Measurements from ENCODE around the gene SP110. TPM values are rescaled to one million over a fixed set of nuclear protein-coding genes. Genes with fewer than 3 reads are reported as not detected.

The SP110 gene
- total and polyA plus RNA-seq, 2 of the 4 experiments (the other 2 are of a cell fraction) = 9.3 to 10.2 TPM

- no peak overlapping the region for H2BK15ac ChIP-seq (ENCODE audit: low read depth, low read length)
- in situ Hi-C loops (cut with MboI; ENCODE audit: low sequenced_read_pairs) = no loop called here
- no peak overlapping the region for H2AK9ac ChIP-seq (replicated peaks; ENCODE audit: low read depth, low read length, poor library complexity)
- H2BK20ac ChIP-seq (ENCODE audit: low read depth, low read length) = no peak overlapping the region
- WGBS, 2 experiments (ENCODE audit: extremely low coverage in 2 of 2, insufficient read length in 1 of 2) = no CpG with 5 or more reads among the region's 4 CpGs
- no peak overlapping the region for H3K9ac ChIP-seq (ENCODE audit: low read depth, low read length)
- TF ChIP-seq MAFK (IDR thresholded peaks at IDR 0.05; ENCODE audit: low read depth, low read length) (no peak), CEBPB (IDR thresholded peaks at IDR 0.05; ENCODE audit: low read depth, low read length) (no peak), BHLHE40 (IDR thresholded peaks at IDR 0.05; ENCODE audit: low read depth, low read length) (no peak)
- H3K18ac ChIP-seq (ENCODE audit: low read depth, low read length) = no peak overlapping the region
- intact Hi-C loops (cut with micrococcal nuclease) = no loop called here
- no peak overlapping the region for H3K4me2 ChIP-seq (ENCODE audit: low read depth, low read length)
- no peak for DNase-seq
- H4K8ac ChIP-seq (ENCODE audit: low read depth in 2 of 2, low read length in 2 of 2) = no peak overlapping the region
- H3K23ac ChIP-seq (ENCODE audit: low read depth, low read length) = no peak overlapping the region
- H3K9me3 ChIP-seq (ENCODE audit: control insufficient read depth, insufficient read depth, low read length) = no peaks in the 10 kb centered on the region
- H3K14ac ChIP-seq (replicated peaks; ENCODE audit: low read depth, low read length) = no peak overlapping the region
- H2BK5ac ChIP-seq (ENCODE audit: low read depth, low read length, poor library complexity, severe bottlenecking) = no peak overlapping the region
- H3K4me3 ChIP-seq (ENCODE audit: insufficient read depth, low read depth, low read length) = no peak overlapping the region
- H3K4ac ChIP-seq (ENCODE audit: low read depth, low read length) = no peak overlapping the region
- BruUV-seq (replicated peaks) = no TSS peak
- no peaks in the 10 kb centered on the region for H3K4me1 ChIP-seq (ENCODE audit: control insufficient read depth, insufficient read depth, low read length)
- H3K36me3 ChIP-seq (ENCODE audit: control insufficient read depth, insufficient read depth, low read length) = no peaks in the 10 kb centered on the region
- no peak overlapping the region for H3K27ac ChIP-seq (ENCODE audit: insufficient read depth, low read length)
- H3K27me3 ChIP-seq (ENCODE audit: control insufficient read depth, insufficient read depth, low read length) = no peaks in the 10 kb centered on the region
- CTCF ChIA-PET = no interaction called here
- H3K9me1 ChIP-seq (ENCODE audit: insufficient read depth, low read length) = no peaks in the 10 kb centered on the region
- no peak overlapping the region for H2AFZ ChIP-seq (replicated peaks; ENCODE audit: low read length, poor library complexity)
- no peak overlapping the region for H2AK5ac ChIP-seq (ENCODE audit: low read depth, low read length)
- H4K91ac ChIP-seq (ENCODE audit: insufficient read depth, low read depth, low read length) = no peak overlapping the region
- H4K5ac ChIP-seq (ENCODE audit: low read depth, low read length) = no peak overlapping the region
- POLR2A ChIA-PET (ENCODE audit: unreplicated experiment) = no interaction called here
- H3K56ac ChIP-seq (ENCODE audit: extremely low read depth, insufficient read depth, low read length) = no peak overlapping the region
- no peak for ATAC-seq (ENCODE audit: low read depth)
- no peaks in the 10 kb centered on the region for H4K20me1 ChIP-seq (ENCODE audit: insufficient read depth, low read length)
- H2BK120ac ChIP-seq (ENCODE audit: low read depth, low read length) = no peak overlapping the region
- H3K79me1 ChIP-seq (ENCODE audit: low read depth in 1 of 2, low read length in 2 of 2) = no peaks in the 10 kb centered on the region
- dilution Hi-C loops (cut with HindIII; ENCODE audit: low sequenced_read_pairs, unreplicated experiment) = no loop called here
Observed at GRCh38 chr2:230258483-230258882, 38.7 kb upstream of the SP110 start.
